Fibroblast of upper back skin (primary cell): ENCODE data around the gene BCL3.
A peak's percentile ranks its signal among the peaks of the same experiment; 100 is the strongest.
"Not testable (repeated sequence)": the region's sequence is repeated elsewhere in the genome, so short reads cannot be mapped to it uniquely, and the experiment has no call there.

Experiments used
- DNase-seq: peaks from one replicate; pipeline ENCODE4 v3.0.0-alpha.2; 2013

BCL3 gene

DNA sequence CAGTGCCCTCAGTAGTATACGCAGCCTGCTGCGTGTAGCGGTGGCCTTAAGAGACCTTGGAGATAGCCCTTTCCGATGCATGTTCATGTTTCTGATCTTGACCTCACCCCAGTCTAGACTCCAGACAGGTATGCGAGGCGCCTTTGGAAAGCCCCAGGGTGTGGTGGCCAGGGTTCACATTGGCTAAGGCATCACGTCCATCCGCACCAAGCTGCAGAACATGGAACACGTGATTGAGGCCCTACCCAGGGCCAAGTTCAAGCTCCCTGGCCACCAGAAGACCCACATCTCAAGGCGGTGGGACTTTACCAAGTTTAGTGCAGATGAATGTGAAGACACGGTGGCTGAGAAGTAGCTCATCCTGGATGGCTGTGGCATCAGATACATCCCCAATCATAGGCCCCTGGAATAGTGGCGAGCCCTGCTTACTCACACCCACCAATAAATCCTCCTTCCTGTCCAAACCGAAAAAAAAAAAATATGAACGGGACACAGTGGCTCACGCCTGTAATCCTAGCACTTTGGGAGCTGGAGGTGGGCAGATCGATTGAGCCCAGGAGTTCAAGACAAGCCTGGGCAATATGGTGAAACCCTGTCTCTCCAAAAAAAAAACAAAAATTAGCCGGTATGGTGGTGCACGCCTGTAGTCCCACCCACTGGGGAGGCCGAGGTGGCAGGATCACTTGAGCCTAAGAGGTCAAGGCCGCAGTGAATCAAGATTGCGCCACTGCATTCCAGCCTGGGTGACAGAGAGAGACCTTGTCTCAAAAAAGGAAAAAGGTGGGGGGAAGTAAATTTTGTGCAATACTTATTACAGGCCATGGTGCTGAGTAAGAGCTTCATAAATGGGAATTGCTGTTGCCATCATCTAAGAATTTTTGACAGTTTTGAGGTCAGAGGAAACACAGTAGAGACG lies 16.8 kb downstream of the BCL3 start:
- DNase-seq = peak; percentile 55

DNA sequence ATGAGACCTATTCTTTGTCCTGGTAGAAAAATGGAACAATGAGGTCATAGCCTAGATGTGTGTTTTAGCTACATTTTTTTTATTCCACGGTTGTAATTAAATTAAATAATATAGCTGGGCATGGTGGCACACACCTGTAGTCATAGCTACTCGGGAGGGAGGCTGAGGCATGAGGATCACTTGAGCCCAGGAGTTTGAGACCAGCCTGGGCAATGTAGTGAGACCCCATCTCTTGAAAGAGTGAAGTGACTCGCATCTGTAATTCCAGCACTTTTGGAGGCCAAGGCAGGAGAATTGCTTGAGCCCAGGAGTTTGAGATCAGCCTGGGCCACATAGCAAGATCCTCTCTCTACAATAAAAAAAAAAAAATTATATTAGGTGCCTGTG lies 17.4 kb downstream of the BCL3 start:
- DNase-seq = no peak

DNA sequence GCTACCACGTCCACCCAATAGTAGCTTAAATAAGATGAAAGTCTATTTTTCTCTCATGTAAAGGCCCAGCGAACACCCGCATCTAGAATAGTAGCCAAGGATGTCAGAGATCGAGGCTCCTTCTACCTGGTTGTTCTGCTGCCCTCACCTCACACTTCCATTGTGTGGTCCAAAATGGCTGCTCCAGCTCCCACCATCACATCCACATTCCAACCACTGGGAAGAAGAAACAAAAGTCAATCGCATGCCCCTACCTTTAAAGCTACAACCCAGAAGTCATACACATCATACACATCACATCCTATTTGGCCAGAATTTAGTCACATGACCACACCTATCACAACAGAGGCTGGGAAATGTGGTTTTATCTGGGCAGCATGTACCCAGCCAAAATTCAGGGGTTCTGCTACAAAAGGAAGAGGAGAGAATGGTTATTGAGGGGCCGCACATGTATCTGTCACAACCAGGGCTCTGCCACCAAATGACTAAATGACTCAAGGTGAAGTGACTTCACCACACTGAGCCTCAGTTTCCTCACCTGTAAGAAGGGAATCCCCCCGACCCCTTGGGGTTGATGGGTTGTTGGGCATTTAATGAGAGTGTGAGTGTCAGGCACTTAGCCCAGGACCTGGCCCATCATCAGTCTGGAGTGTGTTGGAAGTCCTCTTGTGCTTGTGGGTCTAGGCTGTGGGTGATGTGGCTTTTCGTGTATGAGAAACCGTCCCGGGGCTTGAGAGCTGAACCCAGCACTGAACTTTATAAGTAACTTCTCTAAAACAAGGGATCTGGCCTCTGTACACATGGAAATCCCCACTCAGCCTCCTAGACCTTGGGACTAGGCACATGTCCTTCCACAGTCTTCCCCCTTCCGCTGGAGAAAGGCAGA lies 19.0 kb downstream of the BCL3 start:
- DNase-seq = no peak

DNA sequence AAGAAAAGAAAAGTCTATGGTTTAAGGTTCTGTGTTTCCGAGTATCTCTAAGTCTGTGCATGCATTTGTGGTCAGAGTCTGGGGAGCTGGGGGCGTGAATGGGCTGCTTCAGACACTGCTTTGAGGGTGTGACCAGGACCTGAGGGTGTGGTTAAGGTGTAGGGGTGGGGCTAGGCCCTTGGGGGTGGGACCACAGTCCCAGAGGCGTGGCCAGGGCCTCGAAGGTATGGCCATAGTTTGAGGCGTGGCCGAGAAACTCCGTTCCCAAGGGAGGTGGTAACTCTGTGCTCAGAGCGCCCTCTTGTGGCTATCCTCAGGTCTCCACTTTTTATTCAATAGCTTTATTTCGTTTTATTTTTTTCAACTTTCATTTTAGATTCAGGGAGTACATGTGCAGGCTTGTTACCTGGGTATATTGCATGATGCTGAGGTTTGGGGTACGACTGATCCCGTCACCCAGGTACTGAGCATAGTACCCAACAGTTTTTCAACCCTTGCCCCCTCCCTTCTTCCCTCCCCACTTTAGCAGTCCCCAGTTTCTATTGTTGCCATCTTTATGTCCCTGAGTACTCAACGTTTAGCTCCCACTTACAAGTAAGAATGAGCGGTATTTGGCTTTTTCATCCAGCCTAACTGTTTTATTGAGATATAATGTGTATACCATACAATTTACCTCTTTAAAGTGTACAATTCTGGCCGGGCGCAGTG lies 22.2 kb downstream of the BCL3 start:
- peak; percentile 92 for DNase-seq

DNA sequence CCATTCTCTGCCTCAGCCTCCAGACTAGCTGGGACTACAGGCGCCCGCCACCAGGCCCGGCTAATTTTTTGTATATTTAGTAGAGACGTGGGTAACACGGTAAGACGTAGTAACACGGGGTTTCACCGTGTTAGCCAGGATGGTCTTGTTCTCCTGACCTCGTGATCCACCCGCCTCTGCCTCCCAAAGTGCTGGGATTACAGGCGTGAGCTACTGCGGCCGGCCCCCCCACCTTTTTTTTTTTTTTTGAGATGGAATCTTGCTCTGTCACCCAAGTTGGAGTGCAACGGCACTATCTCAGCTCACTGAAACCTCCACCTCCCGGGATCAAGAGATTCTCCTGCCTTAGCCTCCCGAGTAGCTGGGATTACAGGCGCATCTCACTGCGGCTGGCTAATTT lies 23.6 kb downstream of the BCL3 start:
- not testable (repeated sequence) for DNase-seq

DNA sequence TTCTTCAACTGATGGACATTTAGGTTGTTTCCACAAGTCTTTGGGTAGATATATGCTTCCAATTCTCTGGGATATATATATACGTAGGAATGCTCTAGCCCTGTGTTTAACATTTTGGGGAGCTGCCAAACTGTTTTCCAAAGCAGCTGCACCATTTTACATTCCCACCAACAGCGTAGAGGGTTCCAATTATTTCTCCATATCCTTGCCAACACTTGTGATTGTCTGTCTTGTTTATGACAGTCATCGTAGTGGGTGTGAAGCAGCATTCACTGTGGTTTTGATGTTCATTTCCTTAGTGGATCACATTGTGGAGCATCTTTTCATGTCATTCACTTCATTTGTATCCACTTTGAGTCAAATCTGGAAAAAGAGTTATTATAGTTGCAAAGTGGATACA lies 24.5 kb downstream of the BCL3 start:
- DNase-seq = peak; percentile 76

DNA sequence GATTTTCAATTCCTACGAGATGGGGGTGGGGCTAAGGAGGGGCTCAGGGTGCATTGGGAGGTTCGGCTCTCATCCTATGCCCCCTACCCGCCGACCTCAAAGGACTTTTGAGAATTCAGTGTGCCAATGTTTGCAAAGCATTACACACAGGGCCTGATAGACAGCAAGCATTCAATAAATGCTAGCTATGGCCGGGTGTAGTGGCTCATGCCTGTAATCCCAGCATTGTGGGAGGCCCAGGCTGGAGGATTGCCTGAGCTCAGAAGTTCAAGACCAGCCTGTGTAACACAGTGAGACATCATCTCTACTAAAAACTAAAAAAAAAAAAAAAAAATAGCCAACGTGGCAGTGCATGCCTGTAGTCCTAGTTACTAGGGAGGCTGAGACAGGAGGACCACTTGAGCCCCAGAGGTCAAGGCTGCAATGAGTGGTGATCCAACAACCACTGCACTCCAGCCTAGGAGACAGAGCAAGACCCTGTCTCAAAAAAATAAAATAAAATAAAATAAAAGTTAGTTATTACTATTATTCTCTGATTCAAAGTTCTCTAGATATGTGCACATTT lies 27.2 kb downstream of the BCL3 start:
- DNase-seq = no peak

DNA sequence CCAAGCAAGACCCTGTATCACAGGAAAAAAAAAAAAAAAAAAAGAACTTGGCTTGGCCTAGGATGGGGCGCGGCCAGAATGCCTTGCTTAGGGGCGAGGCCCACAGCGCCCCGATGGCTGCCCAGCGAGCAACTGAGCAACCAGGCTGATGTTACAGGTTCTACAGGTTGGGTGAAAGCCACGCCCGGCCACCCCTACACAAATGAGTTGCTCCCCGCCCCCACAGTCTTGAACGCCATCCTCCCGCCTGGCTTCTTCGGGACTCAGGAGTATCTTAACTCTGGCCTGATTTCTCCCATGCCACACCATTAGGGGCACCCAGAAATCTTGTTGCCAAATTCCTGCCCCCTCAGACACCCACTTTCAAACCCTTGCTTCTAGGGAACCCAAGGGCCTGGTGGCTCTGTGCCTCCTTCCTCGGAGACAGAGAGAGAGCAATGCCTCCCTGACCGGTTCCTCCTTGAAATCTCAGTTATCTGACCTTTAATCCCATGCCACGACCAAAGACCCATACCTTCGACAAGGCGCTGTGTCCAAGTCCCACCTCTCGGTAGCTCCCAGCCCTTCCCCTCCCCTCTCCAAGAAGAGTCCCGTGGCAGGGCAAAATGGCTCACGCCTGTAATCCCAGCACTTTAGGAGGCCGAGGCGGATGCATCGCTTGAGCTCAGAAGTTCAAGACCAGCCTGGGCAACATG lies 28.0 kb downstream of the BCL3 start:
- DNase-seq = no peak

DNA sequence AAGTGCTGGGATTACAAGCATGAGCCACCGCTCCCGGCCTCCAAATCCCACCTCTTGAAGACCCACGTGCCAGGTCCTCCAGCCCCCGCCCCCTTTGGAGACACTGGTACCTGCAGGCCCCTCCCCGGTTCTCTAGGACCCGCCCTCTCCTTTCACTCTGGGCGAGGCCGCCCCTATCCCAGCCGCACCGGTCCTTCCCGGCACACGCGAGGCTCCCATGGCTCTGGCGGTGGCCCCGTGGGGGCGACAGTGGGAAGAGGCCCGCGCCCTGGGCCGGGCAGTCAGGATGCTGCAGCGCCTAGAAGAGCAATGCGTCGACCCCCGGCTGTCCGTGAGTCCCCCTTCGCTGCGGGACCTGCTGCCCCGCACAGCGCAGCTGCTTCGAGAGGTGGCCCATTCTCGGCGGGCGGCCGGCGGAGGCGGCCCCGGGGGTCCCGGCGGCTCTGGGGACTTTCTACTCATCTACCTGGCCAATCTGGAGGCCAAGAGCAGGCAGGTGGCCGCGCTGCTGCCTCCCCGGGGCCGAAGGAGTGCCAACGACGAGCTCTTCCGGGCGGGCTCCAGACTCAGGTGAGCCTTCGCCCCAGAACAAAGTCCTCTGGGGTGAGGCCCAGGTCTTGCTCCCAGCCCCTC lies 29.3 kb downstream of the BCL3 start, which contains the start of gene CBLC:
TSS of gene CBLC (plus strand) at position 176 of the 633 bp plus-strand sequence. CDS start at position 218, 42 bp downstream.
- no peak for DNase-seq

DNA sequence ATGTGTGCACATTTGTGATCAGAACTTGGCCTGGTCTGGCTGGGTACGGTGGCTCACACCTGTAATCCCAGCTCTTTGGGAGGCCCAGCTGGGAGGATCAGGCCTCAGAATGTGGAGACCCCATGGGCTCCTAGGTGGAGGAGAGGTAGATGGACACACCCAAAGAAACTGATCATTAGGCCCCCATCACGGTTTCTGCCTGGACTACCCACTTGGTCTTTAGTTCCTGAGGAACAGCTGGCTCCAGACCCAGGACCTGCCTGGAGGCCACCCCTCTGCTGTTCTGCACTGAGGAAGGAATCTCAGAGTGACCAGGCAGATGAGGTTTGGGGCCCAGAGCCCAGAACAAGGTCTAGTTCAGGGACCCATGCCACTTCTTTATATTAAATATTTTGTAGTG lies 30.6 kb downstream of the BCL3 start:
- no peak for DNase-seq

DNA sequence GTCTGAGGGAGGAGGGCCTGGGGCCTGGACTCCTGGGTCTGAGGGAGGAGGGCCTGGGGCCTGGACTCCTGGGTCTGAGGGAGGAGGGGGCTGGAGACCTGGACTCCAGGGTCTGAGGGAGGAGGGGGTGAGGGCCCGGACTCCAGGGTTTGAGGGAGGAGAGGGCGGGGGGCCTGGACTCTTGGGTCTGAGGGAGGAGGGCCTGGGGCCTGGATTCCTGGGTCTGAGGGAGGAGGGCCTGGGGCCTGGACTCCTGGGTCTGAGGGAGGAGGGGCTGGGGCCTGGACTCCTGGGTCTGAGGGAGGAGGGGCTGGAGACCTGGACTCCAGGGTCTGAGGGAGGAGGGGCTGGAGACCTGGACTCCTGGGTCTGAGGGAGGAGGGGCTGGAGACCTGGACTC lies 33.2 kb downstream of the BCL3 start:
- not testable (repeated sequence) for DNase-seq

DNA sequence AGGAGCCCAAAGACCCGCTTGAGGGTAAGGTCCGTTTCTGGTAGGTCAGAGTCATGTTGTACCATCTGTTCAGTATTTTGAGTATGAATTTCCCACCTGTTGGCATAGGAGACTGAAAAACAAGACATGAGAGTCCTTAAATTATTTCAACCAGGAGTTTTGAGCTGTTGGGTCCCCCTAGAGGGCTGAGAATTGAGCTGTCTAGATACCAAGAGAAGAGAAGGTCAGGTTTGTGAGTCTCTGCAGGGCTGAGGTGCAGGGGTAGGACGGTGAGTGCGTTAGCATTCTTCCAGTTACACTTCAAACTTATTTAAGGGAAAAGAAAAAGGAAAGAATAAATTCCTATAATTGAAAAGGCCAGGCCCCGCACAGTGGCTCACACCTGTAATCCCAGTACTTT lies 34.2 kb downstream of the BCL3 start:
- no peak for DNase-seq

DNA sequence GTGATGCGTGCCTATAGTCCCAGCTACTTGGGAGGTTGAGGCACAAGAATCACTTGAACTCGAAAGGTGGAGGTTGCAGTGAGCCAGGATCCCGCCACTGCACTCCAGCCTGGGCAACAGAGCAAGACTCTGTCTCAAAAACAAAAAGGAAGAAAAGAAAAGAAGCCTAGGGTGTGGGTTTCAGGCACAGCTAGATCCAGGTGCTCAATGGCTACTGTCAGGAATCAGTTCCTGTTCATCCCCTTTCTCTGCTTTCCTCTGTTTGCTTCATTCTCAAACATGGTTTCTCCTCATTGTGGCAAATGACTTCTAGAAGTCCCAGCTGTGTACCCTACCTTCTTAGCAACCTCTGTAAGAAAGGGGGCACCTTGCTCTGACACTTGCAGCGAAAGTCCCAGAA lies 35.0 kb downstream of the BCL3 start:
- DNase-seq = no peak

DNA sequence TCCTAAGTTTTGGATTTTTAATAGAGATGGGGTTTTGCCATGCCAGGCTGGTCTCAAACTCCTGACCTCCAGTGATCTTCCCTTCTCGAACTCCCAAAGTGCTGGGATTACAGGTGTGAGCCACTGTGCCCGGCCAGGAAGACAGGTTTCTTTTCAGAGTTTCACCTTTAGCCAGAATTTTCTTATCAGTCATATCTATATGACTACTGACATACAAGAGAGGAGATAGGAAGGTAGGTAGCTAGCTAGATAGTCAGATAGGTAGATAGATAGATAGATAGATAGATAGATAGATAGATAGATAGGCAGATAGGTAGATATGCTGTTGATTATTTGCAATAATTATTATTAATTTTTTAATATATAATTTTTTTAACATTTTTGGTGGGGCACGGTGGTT lies 36.8 kb downstream of the BCL3 start:
- DNase-seq = no peak

DNA sequence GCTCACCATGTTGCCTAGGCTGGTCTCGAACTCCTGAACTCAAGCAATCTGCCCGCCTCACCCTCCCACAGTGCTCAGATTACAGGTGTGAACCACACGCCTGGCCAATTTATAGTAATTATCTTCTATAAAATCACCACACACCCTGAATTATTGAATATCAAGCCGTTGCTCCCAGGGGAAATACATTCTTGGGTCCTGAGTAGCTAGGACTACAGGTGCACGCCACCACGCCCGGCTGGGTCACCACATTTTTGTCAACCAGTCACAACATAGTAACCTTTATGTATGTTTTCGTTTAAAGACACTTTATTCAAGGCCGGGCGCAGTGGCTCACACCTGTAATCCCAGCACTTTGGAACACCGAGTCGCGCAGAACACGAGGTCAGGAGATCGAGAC lies 37.5 kb downstream of the BCL3 start:
- DNase-seq = no peak

DNA sequence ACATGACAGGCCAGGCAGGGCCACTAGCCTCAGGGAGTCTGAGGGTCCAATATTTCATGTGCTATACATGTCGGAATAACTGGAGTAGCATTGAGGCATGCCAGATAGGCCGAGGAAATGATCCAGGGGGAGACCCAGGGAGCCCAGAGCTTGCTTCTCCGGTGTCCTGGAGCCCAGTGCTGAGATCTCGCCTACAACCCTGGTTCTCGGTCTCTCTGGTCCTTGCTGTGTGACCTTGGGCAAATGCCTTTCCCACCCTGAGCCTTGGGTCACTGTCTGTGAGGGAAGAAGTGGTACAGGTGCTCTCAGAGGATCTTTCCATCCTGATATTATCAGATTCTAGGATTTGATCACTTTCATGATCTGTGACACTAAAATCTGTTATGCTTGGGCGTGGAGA lies 40.5 kb downstream of the BCL3 start:
- DNase-seq = no peak

DNA sequence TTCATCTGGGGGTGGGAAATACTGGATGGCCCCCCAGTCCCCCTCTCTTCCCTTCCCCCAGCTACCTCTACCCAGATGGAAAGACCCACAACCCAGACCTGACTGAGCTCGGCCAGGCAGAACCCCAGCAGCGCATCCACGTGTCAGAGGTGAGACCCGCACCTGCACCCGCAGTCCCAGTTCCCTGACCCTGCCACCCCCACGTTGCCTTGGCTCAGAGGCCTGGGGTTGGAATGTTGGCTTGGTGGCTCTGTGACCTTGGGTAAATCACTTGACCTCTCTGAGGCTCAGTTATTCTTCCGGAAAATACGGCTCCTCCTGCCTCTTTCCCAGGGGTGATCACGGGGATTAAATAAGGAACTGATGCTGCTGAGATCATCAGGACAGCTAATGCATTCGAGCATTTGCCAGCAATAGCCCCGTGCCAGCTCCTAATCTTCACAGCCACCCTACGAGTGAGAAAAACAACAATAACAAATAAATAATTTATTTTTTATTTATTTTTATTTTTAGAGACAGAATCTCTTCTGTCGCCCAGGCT lies 41.5 kb downstream of the BCL3 start:
- DNase-seq = no peak

DNA sequence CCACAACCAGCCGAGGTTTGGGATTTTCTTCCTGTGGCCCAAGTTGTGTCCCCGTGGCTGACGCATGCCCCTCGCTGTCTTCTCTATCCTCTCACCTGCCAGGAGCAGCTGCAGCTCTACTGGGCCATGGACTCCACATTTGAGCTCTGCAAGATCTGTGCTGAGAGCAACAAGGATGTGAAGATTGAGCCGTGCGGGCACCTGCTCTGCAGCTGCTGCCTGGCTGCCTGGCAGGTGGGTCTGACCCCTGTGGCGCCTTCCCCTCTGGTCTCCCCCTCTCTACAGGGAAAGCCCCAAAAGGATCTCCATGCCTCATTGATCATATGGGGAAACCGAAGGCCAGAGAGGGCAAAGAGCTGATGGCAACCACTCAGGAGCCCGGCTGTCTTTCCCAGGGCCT lies 43.8 kb downstream of the BCL3 start:
- DNase-seq = no peak

DNA sequence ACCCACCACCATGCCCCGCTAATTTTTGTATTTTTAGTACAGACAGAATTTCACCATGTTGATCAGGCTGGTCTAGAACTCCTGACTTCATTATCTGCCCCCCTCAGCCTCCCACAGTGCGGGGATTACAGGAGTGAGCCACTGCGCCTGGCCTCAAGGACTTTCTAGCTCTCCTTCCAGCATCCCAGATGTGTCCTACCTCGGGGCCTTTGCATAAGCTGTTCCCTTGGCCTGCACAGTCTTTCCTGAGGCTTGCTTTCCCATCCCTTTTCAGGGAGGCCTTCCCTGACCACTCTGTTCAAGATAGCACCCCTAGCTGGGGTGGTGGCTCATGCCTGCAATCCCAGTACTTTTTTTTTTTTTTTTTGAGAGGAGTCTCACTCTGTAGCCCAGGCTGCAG lies 46.1 kb downstream of the BCL3 start:
- no peak for DNase-seq

DNA sequence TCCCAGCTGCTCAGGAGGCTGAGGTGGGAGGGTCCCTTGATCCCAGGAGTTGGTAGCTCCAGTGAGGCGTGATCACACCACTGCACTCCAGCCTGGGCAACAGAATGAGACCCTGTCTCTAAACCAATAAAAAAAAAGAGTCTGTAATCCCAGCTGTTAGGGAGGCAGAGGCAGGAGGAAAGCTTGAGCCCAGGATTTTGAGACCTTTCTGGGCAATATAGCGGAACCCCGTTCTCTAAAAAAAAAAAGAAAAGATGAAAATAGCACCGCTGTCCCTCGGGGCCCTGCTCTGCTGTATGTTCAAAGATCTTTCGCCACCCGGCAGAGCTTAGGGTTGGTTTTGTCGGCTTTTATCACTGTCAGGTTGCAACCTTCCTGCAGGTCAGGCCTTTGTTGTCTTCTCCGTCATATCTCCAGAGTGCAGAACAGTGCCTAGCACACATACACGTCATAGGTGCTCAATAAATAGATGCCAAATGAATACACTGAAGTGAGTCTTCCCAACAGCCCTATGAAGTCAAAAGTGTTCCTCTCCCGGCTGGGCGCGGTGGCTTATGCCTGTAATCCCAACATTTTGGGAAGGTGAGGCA lies 47.0 kb downstream of the BCL3 start:
- no peak for DNase-seq

DNA sequence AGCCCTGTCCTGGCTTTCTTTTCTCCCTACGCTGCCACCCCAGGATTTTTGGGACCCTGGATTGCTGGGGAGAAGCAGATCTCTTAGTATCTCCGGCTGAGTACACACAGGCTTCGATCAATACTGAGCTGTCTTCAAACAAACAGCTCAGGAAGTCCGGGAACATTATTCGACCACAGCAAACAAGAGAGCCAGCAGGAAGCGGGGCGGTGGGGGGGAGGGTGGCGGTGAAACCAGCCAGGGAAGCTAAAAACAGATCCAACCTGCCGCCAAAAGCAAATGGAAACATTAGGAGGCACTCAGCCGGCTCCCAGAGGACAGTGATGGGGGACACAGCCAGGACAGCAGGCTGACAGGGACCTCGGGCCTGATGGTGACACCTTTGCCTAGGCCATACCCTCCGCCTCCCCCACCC lies 48.2 kb downstream of the BCL3 start:
- DNase-seq = peak; percentile 33
